Chondrocyte (in vitro differentiated cells): ENCODE measurements around the gene ZNF618. TPM values are rescaled to one million over a fixed set of nuclear protein-coding genes. Genes with fewer than 3 reads are reported as not detected.

Experiments used
- DNase-seq: peaks from one replicate; pipeline ENCODE4 v3.0.0; 2021; ENCODE audit warnings: mixed read lengths, low spot score
- H3K27ac Mint-ChIP-seq: one replicate; pipeline ENCODE4 v1.8.0; 2021; ENCODE audit warnings: mild to moderate bottlenecking, moderate library complexity, mixed read lengths; ENCODE audit not compliant: unreplicated experiment
- H3K27me3 Mint-ChIP-seq: 2 replicates; pipeline ENCODE4 v1.8.0; 2021; ENCODE audit warnings: low read depth, mixed read lengths
- H3K36me3 Mint-ChIP-seq: 2 replicates; pipeline ENCODE4 v1.8.0; 2021; ENCODE audit warnings: low read depth, mixed read lengths
- H3K4me1 Mint-ChIP-seq: 2 replicates; pipeline ENCODE4 v1.8.0; 2021; ENCODE audit warnings: low read depth, mild to moderate bottlenecking, mixed read lengths
- H3K4me3 Mint-ChIP-seq: one replicate; pipeline ENCODE4 v1.8.0; 2021; ENCODE audit warnings: mild to moderate bottlenecking, moderate library complexity, mixed read lengths; ENCODE audit not compliant: unreplicated experiment
- H3K9me3 Mint-ChIP-seq: 2 replicates; pipeline ENCODE4 v1.8.0; 2021; ENCODE audit warnings: low read depth, mixed read lengths
- total RNA-seq: library from RNA; stranded (reverse); gene quantifications from 3 replicates; pipeline ENCODE4 v1.2.1, GENCODE V29; 2021
- TF ChIP-seq, protein P1 (sequence below): fragments of 200-600 bp; sonication (generic); IDR thresholded peaks from 2 replicates; pipeline ENCODE4 v1.5.0; 2021; ENCODE audit warnings: antibody characterized with exemption, mild to moderate bottlenecking, moderate library complexity

Gene ZNF618
- total RNA-seq, 1 donor from 2014 or later = 25.5 TPM

DNA sequence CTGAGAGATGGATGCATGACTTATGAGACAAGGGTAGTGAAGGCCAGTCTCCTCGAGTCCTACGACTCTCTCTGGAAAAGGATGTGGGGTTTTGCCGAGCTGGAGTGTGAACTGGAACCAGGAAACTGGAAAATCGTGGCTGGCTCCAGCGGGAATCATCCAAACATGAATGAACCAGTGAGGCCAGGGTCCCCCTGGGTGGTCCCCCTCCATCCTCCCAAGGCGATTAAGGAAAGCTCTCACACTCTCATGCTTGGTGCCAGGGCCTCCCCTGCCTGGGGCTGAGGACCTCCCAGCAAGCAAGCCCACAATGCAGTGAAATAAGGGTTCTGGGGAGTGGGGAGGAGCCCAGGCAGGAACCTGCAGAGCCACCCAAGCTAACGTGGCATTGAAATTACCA, 211.6 kb downstream of the ZNF618 start:
- TF ChIP-seq, protein P1, sequence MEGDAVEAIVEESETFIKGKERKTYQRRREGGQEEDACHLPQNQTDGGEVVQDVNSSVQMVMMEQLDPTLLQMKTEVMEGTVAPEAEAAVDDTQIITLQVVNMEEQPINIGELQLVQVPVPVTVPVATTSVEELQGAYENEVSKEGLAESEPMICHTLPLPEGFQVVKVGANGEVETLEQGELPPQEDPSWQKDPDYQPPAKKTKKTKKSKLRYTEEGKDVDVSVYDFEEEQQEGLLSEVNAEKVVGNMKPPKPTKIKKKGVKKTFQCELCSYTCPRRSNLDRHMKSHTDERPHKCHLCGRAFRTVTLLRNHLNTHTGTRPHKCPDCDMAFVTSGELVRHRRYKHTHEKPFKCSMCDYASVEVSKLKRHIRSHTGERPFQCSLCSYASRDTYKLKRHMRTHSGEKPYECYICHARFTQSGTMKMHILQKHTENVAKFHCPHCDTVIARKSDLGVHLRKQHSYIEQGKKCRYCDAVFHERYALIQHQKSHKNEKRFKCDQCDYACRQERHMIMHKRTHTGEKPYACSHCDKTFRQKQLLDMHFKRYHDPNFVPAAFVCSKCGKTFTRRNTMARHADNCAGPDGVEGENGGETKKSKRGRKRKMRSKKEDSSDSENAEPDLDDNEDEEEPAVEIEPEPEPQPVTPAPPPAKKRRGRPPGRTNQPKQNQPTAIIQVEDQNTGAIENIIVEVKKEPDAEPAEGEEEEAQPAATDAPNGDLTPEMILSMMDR = no peak
- Mint-ChIP-seq H3K4me3 (no peak overlapping the region), H3K27ac (no peak overlapping the region), H3K27me3 (peaks cover 8% of the 10 kb centered on the region), H3K4me1 (peaks cover under 1% of the 10 kb centered on the region), H3K36me3 (no peaks in the 10 kb centered on the region), H3K9me3 (no peaks in the 10 kb centered on the region)
- DNase-seq = peak; percentile 60

- DNase-seq = peak; percentile 60
- H3K4me3 Mint-ChIP-seq = no peak overlapping the region
- H3K4me1 Mint-ChIP-seq = no peaks in the 10 kb centered on the region
- TF ChIP-seq, protein P1 = no peak
- peaks cover 8% of the 10 kb centered on the region for H3K27me3 Mint-ChIP-seq
- no peaks in the 10 kb centered on the region for H3K36me3 Mint-ChIP-seq
- no peak overlapping the region for H3K27ac Mint-ChIP-seq
- no peaks in the 10 kb centered on the region for H3K9me3 Mint-ChIP-seq
These were observed 212.6 kb downstream of the ZNF618 start for GRCh38 chr9:114088571-114089170.

GRCh38 chr9:114089206-114089840, 213.2 kb downstream of the ZNF618 start:
- H3K27me3 Mint-ChIP-seq = peaks cover 7% of the 10 kb centered on the region
- H3K4me3 Mint-ChIP-seq = no peak overlapping the region
- H3K27ac Mint-ChIP-seq = no peak overlapping the region
- DNase-seq = no peak
- no peaks in the 10 kb centered on the region for H3K9me3 Mint-ChIP-seq
- TF ChIP-seq, protein P1 = no peak
- no peaks in the 10 kb centered on the region for H3K36me3 Mint-ChIP-seq
- no peaks in the 10 kb centered on the region for H3K4me1 Mint-ChIP-seq

- H3K4me1 Mint-ChIP-seq = no peaks in the 10 kb centered on the region
- H3K4me3 Mint-ChIP-seq = no peak overlapping the region
- no peaks in the 10 kb centered on the region for H3K9me3 Mint-ChIP-seq
- no peaks in the 10 kb centered on the region for H3K36me3 Mint-ChIP-seq
- H3K27me3 Mint-ChIP-seq = peaks cover 7% of the 10 kb centered on the region
- no peak for DNase-seq
- no peak overlapping the region for H3K27ac Mint-ChIP-seq
- TF ChIP-seq, protein P1 = no peak
These were observed 214.7 kb downstream of the ZNF618 start for GRCh38 chr9:114090798-114091197.

DNA sequence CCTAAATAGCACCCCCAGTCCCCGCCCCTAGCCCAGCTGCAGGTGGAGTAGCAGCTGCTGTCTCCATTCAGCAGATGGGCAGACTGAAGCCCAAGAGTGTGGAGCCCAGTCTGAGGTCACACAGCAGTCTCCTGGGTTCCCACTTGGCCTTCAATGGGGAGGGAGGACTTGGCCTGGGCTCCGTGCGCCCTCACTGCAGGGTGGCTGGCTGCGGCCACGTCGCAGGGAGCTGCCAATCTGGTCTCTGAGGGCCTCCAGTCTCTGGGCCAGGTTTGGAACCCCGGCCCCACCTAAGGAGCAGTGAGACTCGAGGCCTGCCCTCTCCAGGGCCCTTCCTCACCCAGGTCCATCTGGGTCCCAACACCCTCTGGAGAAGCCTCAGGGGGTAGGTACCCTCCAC, 215.6 kb downstream of the ZNF618 start:
- TF ChIP-seq, protein P1 = no peak
- DNase-seq = peak; percentile 74
- peaks cover 7% of the 10 kb centered on the region for H3K27me3 Mint-ChIP-seq

More for the DNA sequence above, 215.6 kb downstream of the ZNF618 start:
- no peaks in the 10 kb centered on the region for H3K36me3 Mint-ChIP-seq
- H3K4me3 Mint-ChIP-seq = no peak overlapping the region
- H3K4me1 Mint-ChIP-seq = no peaks in the 10 kb centered on the region
- no peak overlapping the region for H3K27ac Mint-ChIP-seq
- no peaks in the 10 kb centered on the region for H3K9me3 Mint-ChIP-seq
